Right kidney (tissue), 1 donor: ENCODE results near the gene SHQ1.
"Not testable (repeated sequence)": the region's sequence is repeated elsewhere in the genome, so short reads cannot be mapped to it uniquely, and the experiment has no call there.

Experiments
- DNase-seq: peaks from one replicate; pipeline ENCODE4 v3.0.0-alpha.2; 2016

SHQ1 gene

DNA sequence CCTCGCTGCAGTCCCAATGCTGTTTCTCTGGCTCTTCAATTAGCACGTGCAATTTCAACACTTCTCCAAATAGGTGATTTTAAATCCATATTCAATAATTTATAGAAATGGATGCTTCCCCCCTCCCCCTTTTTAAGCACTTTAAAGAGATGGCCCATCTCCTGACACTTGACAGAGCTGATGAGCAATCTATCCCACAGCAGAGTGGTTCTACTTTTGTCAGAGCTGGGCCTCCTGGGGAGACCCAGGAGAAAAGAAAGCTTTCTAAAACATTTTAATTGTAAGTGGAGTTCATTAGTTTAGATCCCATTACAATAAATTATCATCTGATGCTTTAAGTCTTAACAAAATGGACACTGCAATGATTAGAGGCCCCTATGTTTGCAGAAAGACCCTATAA is 127.7 kb downstream of the SHQ1 start:
- DNase-seq: no peak

DNA sequence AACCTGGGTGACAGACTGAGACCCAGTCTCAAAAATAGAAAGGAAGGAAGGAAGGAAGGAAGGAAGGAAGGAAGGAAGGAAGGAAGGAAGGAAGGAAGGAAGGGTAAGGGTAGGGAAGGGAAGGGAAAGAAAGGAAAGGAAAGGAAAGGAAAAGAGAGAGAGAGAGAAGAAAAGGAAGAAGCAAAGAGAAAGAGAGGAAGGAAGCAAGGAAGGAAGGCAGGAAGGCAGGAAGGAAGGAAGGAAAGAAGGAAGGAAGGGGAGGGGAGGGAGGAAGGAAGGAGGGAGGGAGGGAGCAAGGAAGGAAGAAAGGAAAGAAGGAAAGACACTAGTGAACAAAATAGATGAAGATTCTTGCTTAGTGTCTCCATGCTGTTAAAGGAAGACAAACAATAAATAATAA is 129.1 kb downstream of the SHQ1 start:
- no peak for DNase-seq

DNA sequence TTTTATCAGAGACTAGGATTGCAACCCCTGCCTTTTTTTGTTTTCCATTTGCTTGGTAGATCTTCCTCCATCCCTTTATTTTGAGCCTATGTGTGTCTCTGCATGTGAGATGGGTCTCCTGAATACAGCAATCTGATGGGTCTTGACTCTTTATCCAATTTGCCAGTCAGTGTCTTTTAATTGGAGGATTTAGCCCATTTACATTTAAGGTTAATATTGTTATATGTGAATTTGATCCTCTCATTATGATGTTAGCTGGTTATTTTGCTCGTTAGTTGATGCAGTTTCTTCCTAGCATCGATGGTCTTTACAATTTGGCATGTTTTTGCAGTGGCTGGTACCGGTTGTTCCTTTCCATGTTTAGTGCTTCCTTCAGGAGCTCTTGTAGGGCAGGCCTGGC is 134.1 kb downstream of the SHQ1 start:
- DNase-seq: not testable (repeated sequence)

DNA sequence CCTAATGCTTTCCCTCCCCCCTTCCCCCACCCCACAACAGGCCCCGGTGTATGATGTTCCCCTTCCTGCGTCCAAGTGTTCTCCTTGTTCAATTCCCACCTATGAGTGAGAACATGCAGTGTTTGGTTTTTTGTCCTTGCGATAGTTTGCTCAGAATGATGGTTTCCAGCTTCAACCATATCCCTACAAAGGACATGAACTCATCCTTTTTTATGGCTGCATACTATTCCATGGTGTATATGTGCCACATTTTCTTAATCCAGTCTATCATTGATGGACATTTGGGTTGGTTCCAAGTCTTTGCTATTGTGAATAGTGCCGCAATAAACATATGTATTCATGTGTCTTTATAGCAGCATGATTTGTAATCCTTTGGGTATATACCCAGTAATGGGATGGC is 137.8 kb downstream of the SHQ1 start:
- DNase-seq: not testable (repeated sequence)

DNA sequence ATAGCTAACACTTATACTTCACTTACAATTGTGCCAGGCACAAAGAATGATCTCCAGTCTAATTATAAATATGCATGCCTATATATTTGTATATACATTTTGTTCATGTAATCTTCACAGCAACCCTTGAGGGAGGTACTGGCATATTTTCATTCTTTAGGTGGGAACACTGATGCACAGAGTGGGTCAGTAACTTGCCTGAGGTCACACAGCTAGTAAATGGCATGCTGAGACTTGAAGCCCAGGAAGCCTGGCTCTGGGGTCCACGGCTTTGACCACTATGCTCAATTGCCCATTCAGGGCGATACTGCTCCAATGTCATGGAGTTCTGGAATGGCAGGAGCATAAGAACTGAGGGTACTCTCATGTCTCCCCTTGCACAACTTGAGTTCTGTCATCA is 139.8 kb downstream of the SHQ1 start:
- DNase-seq: no peak

DNA sequence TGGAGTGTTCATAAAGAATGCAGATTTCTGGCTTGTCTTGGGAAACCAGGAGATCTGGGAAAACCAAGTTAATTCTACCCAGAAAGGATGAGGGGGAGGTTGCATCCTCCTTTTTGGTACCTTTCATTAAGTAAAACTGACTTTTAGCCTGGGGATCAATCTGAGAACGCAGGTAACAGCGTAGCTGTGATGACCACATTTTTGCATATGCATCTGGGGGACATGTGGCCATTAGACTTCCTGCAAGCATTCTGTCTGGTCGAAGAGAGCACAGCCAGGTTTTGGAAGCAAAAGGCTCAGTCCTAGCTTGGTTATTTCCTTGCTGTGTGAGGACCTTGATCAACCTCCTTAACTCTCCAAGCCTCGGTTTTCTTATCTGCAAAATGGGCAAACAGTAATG is 145.2 kb downstream of the SHQ1 start:
- DNase-seq: no peak

DNA sequence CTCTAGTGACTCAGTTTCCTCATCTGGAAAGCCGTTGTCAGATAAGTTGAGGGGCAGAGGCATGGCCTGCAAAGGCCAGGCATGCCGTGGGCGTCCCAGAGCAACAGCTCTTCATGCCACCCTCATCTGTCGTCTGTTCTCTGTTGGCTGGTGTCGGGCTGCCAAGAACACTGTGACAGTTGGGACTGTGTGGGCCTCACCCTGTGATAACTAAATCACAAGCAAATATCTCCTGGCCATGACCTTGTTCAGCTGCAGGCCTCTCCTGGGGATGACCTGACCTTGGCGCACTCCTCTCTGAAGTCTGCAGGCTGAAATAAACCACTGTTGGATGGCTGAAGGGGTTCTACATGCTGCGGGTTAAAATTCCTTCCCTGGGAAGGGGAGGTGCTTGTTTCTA is 145.9 kb downstream of the SHQ1 start:
- DNase-seq: no peak

DNA sequence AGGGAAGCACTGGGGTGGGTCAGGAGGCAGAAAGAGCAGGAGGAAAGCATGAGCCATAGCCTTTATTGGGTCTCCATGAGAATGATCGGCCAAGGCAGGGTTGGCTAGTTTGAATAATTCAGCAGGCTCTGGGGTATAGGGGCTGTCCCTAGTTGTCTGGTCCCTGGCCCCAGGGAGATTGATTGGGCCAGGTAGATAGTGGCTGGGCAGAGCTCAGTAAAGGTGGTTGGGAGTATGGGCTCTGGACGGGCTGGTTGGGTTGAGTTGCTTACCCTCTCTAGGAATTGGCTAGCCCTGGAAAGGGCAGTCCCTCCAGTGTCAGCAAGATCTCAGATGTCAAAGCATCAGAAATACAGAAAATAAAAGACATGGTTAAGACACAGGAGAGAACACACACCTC is 148.1 kb downstream of the SHQ1 start:
- DNase-seq: no peak

DNA sequence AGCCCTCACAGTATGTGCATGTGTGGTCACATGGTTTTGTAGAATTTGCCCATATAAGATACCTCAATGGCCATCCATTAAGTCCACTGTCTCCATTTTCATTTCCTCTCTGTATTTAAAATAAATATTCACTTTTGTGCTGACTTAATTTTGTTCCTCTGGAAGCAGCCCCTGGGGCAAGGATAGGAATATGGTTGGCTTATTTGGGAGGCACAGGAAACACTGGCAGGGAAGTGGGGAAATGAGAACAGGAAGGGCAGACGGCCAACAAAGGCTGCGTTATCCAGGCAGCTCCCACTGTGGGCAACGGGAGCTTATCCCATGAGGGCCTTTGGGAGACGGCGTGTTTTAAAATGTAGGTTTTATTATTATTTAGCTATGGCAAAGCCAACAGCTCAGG is 148.6 kb downstream of the SHQ1 start:
- no peak for DNase-seq
